HepG2 (cell line): ENCODE measurements around the gene SLC28A1. TPM values are rescaled to one million over a fixed set of nuclear protein-coding genes. Genes with fewer than 3 reads are reported as not detected.
A peak's percentile ranks its signal among the peaks of the same experiment; 100 is the strongest.

Experiments
- DMAP1 ChIP-seq: IDR thresholded peaks from 2 replicates; pipeline ENCODE4 v1.6.1; 2016
- ETV5 ChIP-seq: IDR thresholded peaks from 2 replicates; pipeline ENCODE4 v1.6.1; 2018; ENCODE audit warnings: missing biosample characterization, missing genetic modification reagents, inconsistent platforms, borderline replicate concordance
- FOSL2 ChIP-seq: sonication (generic); formaldehyde crosslinking; IDR thresholded peaks from 2 replicates; pipeline ENCODE4 v1.4.0; 2020; ENCODE audit warnings: missing genetic modification reagents
- IKZF4 ChIP-seq: sonication (generic); formaldehyde crosslinking; IDR thresholded peaks from 2 replicates; pipeline ENCODE4 v1.5.1; 2020; ENCODE audit warnings: borderline replicate concordance, mild to moderate bottlenecking, low read depth, missing genetic modification reagents; ENCODE audit errors: not compliant biosample characterization
- KAT8 ChIP-seq: IDR thresholded peaks from 2 replicates; pipeline ENCODE4 v1.6.1; 2016; ENCODE audit warnings: missing genetic modification reagents, missing compliant biosample characterization
- MXD4 ChIP-seq: IDR thresholded peaks from 2 replicates; pipeline ENCODE4 v1.6.1; 2016; ENCODE audit warnings: mild to moderate bottlenecking, missing biosample characterization, missing genetic modification reagents
- NBN ChIP-seq: fragments of 450-650 bp; conservative IDR thresholded peaks from 2 replicates; pipeline ENCODE4 v1.6.1; 2017
- NCOA1 ChIP-seq: sonication (generic); formaldehyde crosslinking; IDR thresholded peaks from 2 replicates; pipeline ENCODE4 v1.9.0; 2021; ENCODE audit warnings: missing genetic modification reagents
- SAP130 ChIP-seq: IDR thresholded peaks from 2 replicates; pipeline ENCODE4 v1.6.1; 2016; ENCODE audit warnings: low read depth
- SATB2 ChIP-seq: sonication (generic); formaldehyde crosslinking; IDR thresholded peaks from 2 replicates; pipeline ENCODE4 v1.5.0; 2020; ENCODE audit warnings: missing genetic modification reagents
- SIN3A ChIP-seq: IDR thresholded peaks from 2 replicates; pipeline ENCODE4 v1.6.1; 2011; ENCODE audit warnings: low read depth, mild to moderate bottlenecking, control low read depth, low read length, borderline replicate concordance
- SP2 ChIP-seq: sonication (generic); formaldehyde crosslinking; IDR thresholded peaks from 2 replicates; pipeline ENCODE4 v1.5.1; 2020; ENCODE audit warnings: mild to moderate bottlenecking, missing genetic modification reagents
- SYNCRIP ChIP-seq: fragments of 200-400 bp; formaldehyde crosslinking; IDR thresholded peaks from 2 replicates; pipeline ENCODE4 v1.6.1; 2018; ENCODE audit warnings: mild to moderate bottlenecking, low read depth, low read length; ENCODE audit not compliant: insufficient read depth
- ZNF367 ChIP-seq: sonication (generic); formaldehyde crosslinking; IDR thresholded peaks from 2 replicates; pipeline ENCODE4 v1.4.0; 2020; ENCODE audit warnings: missing genetic modification reagents, borderline replicate concordance
- ZNF501 ChIP-seq: sonication (generic); formaldehyde crosslinking; IDR thresholded peaks from 2 replicates; pipeline ENCODE4 v1.5.1; 2020; ENCODE audit warnings: mild to moderate bottlenecking, moderate library complexity, missing genetic modification reagents
- ZNF616 ChIP-seq: sonication (generic); formaldehyde crosslinking; IDR thresholded peaks from 2 replicates; pipeline ENCODE4 v1.5.0; 2020; ENCODE audit warnings: low read depth, mild to moderate bottlenecking, missing genetic modification reagents
- ZNF720 ChIP-seq: sonication (generic); formaldehyde crosslinking; IDR thresholded peaks from 2 replicates; pipeline ENCODE4 v1.4.0; 2020; ENCODE audit warnings: missing genetic modification reagents
- ZNF747 ChIP-seq: sonication (generic); formaldehyde crosslinking; IDR thresholded peaks from 2 replicates; pipeline ENCODE4 v1.8.1; 2023; ENCODE audit warnings: missing genetic modification reagents, mild to moderate bottlenecking, borderline replicate concordance
- ZNF777 ChIP-seq: sonication (generic); formaldehyde crosslinking; IDR thresholded peaks from 2 replicates; pipeline ENCODE4 v1.4.0; 2020; ENCODE audit warnings: missing genetic modification reagents
- polyA plus RNA-seq, 8 experiments: library from polyadenylated mRNA; depleted of rRNA in 3 of 8; stranded (reverse) in 7 of 8; unstranded in 1 of 8; fragments of >200 nt; fragmentation: Illumina TruSeq in 4 of 8; extraction: Trizol in 4 of 8; gene quantifications; 2 replicates each; pipeline versions ENCODE4 v1.2.1 to v1.2.3, GENCODE V29; 2011 to 2016; ENCODE audit warnings: low read depth in 4 of 8, missing spikeins in 1 of 8, mixed read lengths in 1 of 8; ENCODE audit not compliant: insufficient read depth in 1 of 8
- total RNA-seq, 5 experiments: library from RNA; depleted of rRNA; stranded (reverse); fragments of >200 nt; fragmentation: Illumina TruSeq; extraction: Trizol; gene quantifications; 2 replicates each; pipeline ENCODE4 v1.2.3, GENCODE V29; 2016; ENCODE audit warnings: low read depth in 1 of 5
- TF ChIP-seq, protein P1 (sequence below): IDR thresholded peaks from 2 replicates; pipeline ENCODE4 v1.6.1; 2012; ENCODE audit warnings: inconsistent platforms
- TF ChIP-seq, protein P2 (sequence below): sonication (generic); formaldehyde crosslinking; IDR thresholded peaks from 2 replicates; pipeline ENCODE4 v1.8.0; 2022; ENCODE audit warnings: mild to moderate bottlenecking, missing genetic modification reagents
- TF ChIP-seq, protein P3 (sequence below): sonication (generic); formaldehyde crosslinking; IDR thresholded peaks from 2 replicates; pipeline ENCODE4 v1.9.0; 2022; ENCODE audit warnings: low read depth, missing genetic modification reagents

The SLC28A1 gene
- total and polyA plus RNA-seq, 2 of the 13 experiments (the other 11 are each of a cell fraction or from before 2014, with no cell fraction given) = 0.31 to 5.8 TPM

DNA sequence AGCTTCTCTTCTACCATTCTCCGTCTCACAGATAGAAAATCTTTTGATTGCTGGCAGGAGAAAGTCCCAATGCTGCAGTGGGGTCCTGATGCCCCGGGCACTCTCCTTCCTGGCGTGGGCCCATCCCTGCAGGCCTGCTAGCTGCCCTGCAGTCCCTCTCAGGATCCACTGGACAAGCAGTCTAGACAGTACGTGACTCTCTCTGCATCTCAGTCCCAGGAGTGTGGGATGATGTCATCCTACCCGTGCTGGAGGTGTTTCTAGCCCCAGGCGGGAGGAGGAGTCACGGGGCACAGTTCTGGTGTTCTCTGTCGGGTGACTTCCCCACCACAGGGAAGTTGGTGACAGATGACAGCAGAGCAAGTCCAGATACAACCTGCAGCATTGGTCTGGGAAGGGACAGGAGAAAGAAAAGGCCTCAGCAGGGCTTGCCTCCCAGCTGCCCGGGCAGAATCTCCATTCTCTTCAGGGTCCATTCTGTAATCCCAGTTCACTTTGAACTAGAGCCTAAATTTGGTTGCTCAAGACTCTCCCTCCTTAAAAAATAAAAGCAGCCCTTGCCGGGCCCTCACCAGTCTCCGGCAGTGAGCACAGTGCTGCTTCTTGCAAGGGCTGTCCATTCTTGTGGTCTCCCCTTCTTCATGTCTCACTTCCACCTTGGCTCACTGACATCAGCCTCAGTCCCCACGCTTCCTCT is 30.6 kb downstream of the SLC28A1 start (continued):
- TF ChIP-seq, protein P1, sequence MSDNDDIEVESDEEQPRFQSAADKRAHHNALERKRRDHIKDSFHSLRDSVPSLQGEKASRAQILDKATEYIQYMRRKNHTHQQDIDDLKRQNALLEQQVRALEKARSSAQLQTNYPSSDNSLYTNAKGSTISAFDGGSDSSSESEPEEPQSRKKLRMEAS = peak; percentile 36; the same call in 1 of the 2 replicates
- no peak for TF ChIP-seq SIN3A
- TF ChIP-seq ZNF501 (CRISPR knock-in tag) = peak; percentile 43; the same call in 1 of the 2 replicates
- TF ChIP-seq ZNF777 = no peak
- TF ChIP-seq SP2 (CRISPR knock-in tag) = no peak
- no peak for TF ChIP-seq SATB2 (CRISPR knock-in tag)
- peak; percentile 37; the same call in 1 of the 2 replicates for TF ChIP-seq ZNF616
- no peak for TF ChIP-seq SYNCRIP
- TF ChIP-seq MXD4 (CRISPR knock-in tag) = no peak
- TF ChIP-seq, protein P2, sequence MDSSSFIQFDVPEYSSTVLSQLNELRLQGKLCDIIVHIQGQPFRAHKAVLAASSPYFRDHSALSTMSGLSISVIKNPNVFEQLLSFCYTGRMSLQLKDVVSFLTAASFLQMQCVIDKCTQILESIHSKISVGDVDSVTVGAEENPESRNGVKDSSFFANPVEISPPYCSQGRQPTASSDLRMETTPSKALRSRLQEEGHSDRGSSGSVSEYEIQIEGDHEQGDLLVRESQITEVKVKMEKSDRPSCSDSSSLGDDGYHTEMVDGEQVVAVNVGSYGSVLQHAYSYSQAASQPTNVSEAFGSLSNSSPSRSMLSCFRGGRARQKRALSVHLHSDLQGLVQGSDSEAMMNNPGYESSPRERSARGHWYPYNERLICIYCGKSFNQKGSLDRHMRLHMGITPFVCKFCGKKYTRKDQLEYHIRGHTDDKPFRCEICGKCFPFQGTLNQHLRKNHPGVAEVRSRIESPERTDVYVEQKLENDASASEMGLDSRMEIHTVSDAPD (CRISPR knock-in tag) = peak; percentile 28; the same call in 1 of the 2 replicates
- no peak for TF ChIP-seq NCOA1 (CRISPR knock-in tag)
- TF ChIP-seq NBN = no peak
- TF ChIP-seq, protein P3, sequence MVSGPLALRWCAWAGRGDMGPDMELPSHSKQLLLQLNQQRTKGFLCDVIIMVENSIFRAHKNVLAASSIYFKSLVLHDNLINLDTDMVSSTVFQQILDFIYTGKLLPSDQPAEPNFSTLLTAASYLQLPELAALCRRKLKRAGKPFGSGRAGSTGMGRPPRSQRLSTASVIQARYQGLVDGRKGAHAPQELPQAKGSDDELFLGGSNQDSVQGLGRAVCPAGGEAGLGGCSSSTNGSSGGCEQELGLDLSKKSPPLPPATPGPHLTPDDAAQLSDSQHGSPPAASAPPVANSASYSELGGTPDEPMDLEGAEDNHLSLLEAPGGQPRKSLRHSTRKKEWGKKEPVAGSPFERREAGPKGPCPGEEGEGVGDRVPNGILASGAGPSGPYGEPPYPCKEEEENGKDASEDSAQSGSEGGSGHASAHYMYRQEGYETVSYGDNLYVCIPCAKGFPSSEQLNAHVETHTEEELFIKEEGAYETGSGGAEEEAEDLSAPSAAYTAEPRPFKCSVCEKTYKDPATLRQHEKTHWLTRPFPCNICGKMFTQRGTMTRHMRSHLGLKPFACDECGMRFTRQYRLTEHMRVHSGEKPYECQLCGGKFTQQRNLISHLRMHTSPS (CRISPR knock-in tag) = no peak
- TF ChIP-seq SAP130 (CRISPR knock-in tag) = peak; percentile 93
- no peak; the same call in 1 of the 2 replicates for TF ChIP-seq ZNF747 (CRISPR knock-in tag)
- TF ChIP-seq ZNF720 (CRISPR knock-in tag) = no peak
- peak; percentile 73; the same call in 1 of the 2 replicates for TF ChIP-seq ETV5 (CRISPR knock-in tag)
- TF ChIP-seq IKZF4 (CRISPR knock-in tag) = no peak
- TF ChIP-seq ZNF367 (CRISPR knock-in tag) = no peak
- peak; percentile 64 for TF ChIP-seq KAT8 (CRISPR knock-in tag)
- TF ChIP-seq FOSL2 = peak; percentile 76
- TF ChIP-seq DMAP1 = no peak
